Stimulated activated CD8-positive, alpha-beta memory T cell treated with anti-CD3 and anti-CD28 coated beads, Interleukin-2, amount 100 ng/mL, for 1 hour (primary cell): ENCODE results near the gene TBC1D10B.
"Not testable (repeated sequence)": the region's sequence is repeated elsewhere in the genome, so short reads cannot be mapped to it uniquely, and the experiment has no call there.

Experiments used
- DNase-seq, 2 donors: peaks; one replicate each; pipeline ENCODE4 v3.0.0-alpha.2; 2020; ENCODE audit warnings: low read depth in 2 of 2

Gene TBC1D10B

GRCh38 chr16:30397776-30398660 is 27.7 kb upstream of the TBC1D10B start:
- DNase-seq = no peak

DNA sequence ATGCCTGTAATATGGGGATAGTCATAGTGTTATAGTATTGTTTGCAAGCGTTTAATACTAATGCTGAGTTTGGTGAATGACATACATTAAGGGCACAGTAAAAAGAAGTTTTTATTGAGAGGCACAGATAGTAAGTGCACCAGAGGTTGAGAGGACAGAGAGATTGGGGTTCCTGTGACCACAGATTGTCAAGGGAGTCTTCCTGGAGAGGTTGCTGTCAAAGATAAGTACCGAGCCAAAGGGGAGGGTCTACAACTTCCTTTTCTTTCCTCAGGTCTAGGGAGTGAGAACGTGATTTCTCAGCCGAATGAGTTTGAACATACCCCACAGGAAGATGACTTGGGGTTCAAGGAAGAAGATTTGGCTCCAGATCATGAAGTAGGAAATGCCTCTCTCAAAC is 26.8 kb upstream of the TBC1D10B start:
- DNase-seq = no peak

- not testable (repeated sequence) for DNase-seq
Measured at GRCh38 chr16:30396627-30397026, 26.3 kb upstream of the TBC1D10B start.

- no peak for DNase-seq
Measured at GRCh38 chr16:30395992-30396585, 25.8 kb upstream of the TBC1D10B start.

- DNase-seq = peak in 1 of 2 donors; percentile 24
Measured at GRCh38 chr16:30395155-30395991, 25.1 kb upstream of the TBC1D10B start, which contains the start of gene ZNF48. Gene ZNF48, plus strand, starts transcription at chr16:30395420. Its CDS starts 375 bp downstream, at chr16:30395795.

DNA sequence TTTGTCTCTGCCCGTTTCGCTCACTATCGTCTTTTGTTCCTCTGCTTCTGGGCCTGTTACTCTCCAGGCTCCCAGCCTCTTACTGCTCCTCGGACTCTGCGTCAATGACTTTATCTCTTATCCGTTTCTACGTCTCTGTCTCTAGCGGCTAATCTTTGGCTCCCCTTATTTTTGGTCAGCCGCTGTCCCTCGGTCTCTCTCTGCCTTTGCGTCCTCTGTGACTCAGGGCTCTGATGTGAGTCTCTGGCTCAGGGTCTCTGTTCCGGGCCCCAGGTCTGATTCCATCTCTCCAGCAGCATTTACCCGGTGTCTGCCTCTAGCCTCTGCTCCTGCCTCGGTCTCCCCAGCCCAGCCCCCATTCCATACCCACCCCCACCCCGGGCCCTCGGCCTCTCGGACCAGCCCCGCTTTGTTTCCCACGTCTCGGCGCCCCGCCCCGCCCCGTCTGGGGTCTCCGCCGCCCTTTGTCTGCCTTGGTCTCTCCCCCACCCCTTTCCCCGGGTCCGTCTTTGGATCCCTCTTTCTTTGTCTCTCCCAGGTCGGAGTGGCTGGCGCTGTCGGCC is 24.4 kb upstream of the TBC1D10B start:
- no peak for DNase-seq

DNA sequence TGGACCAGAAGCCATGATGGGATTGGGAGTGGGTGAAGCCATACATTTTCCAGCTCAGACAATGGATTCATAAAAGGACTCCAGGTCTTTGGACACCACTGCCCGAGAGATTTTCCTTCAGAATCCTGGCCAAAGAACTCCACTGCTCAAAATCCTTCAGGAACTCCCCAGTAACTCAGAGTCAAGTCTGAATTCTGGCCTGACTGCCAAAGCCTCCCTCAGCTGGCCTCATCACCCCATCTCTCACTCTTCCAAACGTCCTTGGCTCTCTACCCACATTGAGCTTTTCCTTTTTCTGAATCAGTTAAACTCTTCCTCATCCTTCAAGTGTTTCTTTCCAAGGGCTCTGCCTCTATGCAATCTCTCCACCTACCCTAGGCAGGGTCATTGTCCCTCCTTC is 13.2 kb upstream of the TBC1D10B start:
- DNase-seq = no peak

- peak; percentile 47 to 60 for DNase-seq
Measured at GRCh38 chr16:30382111-30382881, 12.0 kb upstream of the TBC1D10B start, which contains the start of gene SEPTIN1. Gene SEPTIN1, minus strand, starts transcription at chr16:30382561. Its CDS starts 19 bp downstream, at chr16:30382542.

- DNase-seq = no peak
Measured at GRCh38 chr16:30381291-30382041, 11.2 kb upstream of the TBC1D10B start.

DNA sequence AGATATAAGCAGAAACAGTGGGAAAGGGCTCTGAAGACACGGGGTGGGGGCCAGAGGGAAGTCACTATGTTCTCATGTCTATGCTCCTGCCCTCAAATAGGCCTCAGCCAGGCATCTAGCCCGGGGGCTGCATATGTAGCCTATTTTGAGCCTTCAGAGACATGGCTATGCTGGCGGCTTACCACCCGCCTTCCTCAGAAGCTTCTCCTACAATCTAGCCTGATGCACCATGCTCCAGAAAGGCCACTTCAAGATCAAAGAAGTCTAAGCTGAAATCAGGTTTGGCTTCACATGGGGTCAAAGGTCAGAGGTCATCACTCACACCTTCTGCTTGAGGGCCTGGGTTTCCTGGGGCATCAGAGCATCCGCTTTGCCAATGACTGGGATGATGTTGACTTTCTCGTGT is 10.5 kb upstream of the TBC1D10B start:
- DNase-seq = no peak

DNA sequence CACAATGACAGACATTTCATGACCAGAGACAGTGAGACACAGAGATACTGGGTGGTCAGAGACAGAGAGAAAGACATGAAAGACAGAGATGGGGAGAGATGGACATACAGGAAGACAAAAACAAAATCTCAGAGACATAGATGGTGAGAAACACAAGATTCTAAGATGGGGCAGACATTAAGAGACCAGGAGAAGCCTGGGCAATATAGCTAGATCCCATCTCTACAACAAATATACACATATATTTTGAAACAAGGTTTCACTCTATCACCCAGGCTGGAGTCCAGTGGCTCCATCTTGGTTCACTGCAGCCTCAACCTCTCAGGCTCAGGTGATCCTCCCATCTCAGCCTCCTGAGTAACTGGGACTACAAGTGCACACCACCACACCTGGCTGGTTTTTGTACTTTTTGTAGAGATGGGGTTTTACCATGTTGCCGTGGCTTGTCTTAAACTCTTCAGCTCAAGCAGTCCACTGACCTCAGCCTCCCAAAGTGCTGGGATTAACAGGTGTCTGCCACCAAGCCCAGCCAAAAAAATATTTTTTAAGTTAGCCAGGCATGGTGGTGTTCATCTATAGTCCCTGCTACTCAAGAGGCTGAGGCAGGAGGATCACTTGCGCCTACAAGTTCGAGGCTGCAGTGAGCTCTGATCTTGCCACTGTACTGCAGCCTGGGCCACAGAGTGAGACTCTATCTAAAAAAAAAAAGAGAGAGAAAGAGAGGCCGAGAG is 9.9 kb upstream of the TBC1D10B start:
- DNase-seq = no peak

- DNase-seq = no peak
Measured at GRCh38 chr16:30379158-30379783, 9.0 kb upstream of the TBC1D10B start.

GRCh38 chr16:30378236-30379157 is 8.2 kb upstream of the TBC1D10B start:
- peak; percentile 99 to 100 for DNase-seq

- DNase-seq = peak; percentile 76 to 82
Measured at GRCh38 chr16:30377812-30378235, 7.5 kb upstream of the TBC1D10B start.

GRCh38 chr16:30377050-30377811 is 6.9 kb upstream of the TBC1D10B start:
- no peak for DNase-seq

DNA sequence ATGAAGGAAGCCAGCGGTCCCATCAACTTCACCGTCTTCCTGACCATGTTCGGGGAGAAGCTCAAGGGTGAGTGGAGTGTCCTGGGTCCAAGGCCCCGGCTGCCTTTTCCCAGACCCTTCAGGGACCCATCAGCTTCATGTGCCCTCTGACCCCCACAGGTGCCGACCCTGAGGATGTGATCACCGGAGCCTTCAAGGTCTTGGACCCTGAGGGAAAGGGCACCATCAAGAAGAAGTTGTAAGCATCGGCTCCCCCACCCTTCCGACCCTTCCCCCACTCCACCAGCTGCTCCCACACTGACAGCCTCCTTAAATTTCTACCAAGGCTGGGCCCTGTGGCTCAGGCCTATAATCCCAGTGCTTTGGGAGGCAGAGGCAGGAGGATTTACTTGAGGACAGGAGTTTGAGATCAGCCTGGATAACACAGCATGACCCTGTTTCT is 6.2 kb upstream of the TBC1D10B start:
- DNase-seq = no peak

DNA sequence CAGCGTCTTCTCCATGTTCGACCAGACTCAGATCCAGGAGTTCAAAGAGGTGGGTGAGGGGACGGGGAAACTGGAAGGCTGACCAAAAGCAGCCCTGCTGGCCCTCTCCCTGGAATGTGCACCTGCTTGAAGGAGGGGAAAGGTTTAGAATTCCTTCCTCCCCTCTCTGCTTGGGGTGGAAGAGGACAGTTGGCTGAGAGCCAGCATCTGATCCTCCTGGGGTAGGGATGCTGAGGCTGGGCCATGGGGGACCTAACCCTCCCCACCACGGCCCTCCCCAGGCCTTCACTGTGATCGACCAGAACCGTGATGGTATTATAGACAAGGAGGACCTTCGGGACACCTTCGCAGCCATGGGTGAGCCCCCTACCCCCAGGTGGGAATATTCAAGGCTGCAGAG is 5.6 kb upstream of the TBC1D10B start:
- no peak for DNase-seq
